ENCODE data around the gene LRP8. TPM values are rescaled to one million over a fixed set of nuclear protein-coding genes. Genes with fewer than 3 reads are reported as not detected.

The LRP8 gene
- total RNA-seq, 6 experiments from 2014 or later = 7.2 to 14.9 (median 13.0) TPM

DNA sequence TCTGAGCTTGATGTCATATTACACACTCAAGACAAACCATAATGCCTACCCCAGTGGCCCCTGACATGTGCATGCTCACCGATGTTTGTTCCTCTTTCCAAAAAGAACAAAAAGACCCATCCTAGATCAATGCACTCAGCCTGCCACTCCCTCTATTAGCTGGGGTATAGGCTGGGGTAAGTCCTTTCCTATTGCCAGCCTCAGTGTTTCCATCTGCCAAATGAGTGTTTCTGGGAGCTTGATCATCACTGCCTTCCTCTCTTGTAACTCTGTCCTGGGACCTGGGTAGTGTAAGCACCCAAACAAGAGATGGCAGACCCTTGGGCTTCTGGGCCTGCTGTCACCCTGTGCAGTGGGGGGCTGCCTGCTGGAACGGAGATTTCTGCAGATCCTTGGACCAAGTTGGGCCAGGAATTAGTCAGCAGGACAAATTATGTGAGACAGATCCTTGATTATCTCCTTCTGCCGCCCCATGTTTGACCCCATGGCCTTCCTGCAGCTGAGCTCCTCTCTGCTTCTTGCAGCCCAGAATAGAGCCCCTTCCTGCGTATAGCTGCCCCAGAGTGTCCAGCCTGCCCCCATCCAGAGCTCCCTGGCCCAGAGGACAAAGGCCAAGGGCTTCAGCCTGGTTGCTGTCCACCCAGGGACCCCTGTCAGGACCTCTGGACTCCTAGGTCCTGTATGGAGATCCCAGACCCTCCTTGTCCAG, 31.5 kb upstream of the LRP8 start:
- H3K4me1 Mint-ChIP-seq (ENCODE audit: low read depth) = no peaks in the 10 kb centered on the region
- TF ChIP-seq, protein P1, sequence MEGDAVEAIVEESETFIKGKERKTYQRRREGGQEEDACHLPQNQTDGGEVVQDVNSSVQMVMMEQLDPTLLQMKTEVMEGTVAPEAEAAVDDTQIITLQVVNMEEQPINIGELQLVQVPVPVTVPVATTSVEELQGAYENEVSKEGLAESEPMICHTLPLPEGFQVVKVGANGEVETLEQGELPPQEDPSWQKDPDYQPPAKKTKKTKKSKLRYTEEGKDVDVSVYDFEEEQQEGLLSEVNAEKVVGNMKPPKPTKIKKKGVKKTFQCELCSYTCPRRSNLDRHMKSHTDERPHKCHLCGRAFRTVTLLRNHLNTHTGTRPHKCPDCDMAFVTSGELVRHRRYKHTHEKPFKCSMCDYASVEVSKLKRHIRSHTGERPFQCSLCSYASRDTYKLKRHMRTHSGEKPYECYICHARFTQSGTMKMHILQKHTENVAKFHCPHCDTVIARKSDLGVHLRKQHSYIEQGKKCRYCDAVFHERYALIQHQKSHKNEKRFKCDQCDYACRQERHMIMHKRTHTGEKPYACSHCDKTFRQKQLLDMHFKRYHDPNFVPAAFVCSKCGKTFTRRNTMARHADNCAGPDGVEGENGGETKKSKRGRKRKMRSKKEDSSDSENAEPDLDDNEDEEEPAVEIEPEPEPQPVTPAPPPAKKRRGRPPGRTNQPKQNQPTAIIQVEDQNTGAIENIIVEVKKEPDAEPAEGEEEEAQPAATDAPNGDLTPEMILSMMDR (IDR thresholded peaks at IDR 0.05) = no peak
- H3K36me3 Mint-ChIP-seq (ENCODE audit: low read depth) = peaks cover 9% of the 10 kb centered on the region
- H3K4me3 Mint-ChIP-seq = no peak overlapping the region
- H3K27ac Mint-ChIP-seq = no peak overlapping the region
- DNase-seq = no peak
- H3K27me3 Mint-ChIP-seq (ENCODE audit: insufficient read depth) = peaks cover 15% of the 10 kb centered on the region
- H3K9me3 Mint-ChIP-seq = peaks cover 23% of the 10 kb centered on the region

DNA sequence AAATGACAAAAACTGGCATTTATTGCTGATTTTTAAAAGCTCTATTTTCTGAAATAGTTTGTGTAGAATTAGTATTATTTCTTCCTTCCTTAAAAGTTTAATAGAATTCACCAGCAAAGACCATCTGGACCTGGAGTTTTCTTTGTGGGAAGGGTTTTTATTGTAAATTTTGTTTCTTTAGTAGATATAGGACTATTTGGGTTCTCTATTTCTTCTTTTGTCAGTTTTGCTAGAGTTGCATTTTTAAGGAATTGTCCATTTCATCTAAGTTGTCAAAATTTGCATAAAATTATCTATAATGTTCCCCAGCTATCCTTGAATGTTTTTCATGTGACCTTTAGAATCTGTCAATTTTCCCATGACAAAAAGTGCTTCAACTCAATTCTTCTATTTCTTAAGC, 28.8 kb upstream of the LRP8 start:
- Mint-ChIP-seq H3K4me3 (no peak overlapping the region), H3K27me3 (ENCODE audit: insufficient read depth) (peaks cover 14% of the 10 kb centered on the region), H3K36me3 (ENCODE audit: low read depth) (peaks cover 9% of the 10 kb centered on the region), H3K27ac (no peak overlapping the region), H3K4me1 (ENCODE audit: low read depth) (no peaks in the 10 kb centered on the region), H3K9me3 (peaks cover 23% of the 10 kb centered on the region)
- TF ChIP-seq, protein P1 (IDR thresholded peaks at IDR 0.05) = no peak
- no peak for DNase-seq

DNA sequence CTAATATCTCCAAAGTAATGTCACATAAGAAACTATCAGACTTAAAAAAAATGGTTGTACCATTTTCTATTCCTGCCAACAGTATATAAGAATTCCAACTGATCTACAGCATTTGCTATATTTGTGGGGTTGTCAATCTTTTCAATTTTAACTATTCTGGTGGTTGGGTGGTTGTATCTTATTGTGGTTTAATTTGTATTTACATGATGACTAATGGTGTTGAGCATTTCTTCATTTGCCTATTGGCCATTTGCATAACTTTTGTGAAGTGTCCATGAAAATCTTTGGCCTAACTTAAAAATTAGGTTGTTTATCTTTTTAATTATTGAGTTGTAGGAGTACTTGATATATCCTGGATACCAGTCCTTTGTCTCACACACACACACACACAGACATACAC, 26.2 kb upstream of the LRP8 start:
- Mint-ChIP-seq H3K4me3 (no peak overlapping the region), H3K36me3 (ENCODE audit: low read depth) (peaks cover 9% of the 10 kb centered on the region), H3K27me3 (ENCODE audit: insufficient read depth) (peaks cover 15% of the 10 kb centered on the region), H3K4me1 (ENCODE audit: low read depth) (no peaks in the 10 kb centered on the region), H3K9me3 (peaks cover 23% of the 10 kb centered on the region), H3K27ac (no peak overlapping the region)
- TF ChIP-seq, protein P1 (IDR thresholded peaks at IDR 0.05) = no peak
- no peak for DNase-seq

DNA sequence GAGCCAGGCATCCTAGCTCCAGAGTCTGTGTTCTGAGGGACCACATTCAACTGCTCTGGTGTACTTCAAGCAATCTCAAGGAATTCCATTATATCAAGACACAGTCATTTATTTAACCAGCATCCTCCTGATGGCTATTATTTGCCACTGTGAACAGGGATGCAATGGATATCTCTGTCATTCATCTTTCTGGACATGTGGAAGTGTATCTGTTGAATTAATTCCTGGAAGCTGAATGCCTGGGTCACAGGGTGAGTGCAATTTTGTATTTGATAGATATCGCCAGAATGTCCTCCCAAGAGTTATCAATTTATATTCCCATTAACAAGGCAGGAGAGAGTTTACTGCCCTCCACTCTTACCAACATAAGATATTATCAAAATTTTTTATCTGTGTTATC, 24.7 kb upstream of the LRP8 start:
- no peak overlapping the region for H3K27ac Mint-ChIP-seq
- peaks cover 9% of the 10 kb centered on the region for H3K36me3 Mint-ChIP-seq (ENCODE audit: low read depth)
- peaks cover 16% of the 10 kb centered on the region for H3K9me3 Mint-ChIP-seq
- H3K4me3 Mint-ChIP-seq = no peak overlapping the region
- no peaks in the 10 kb centered on the region for H3K4me1 Mint-ChIP-seq (ENCODE audit: low read depth)
- TF ChIP-seq, protein P1 (IDR thresholded peaks at IDR 0.05) = no peak
- peaks cover 12% of the 10 kb centered on the region for H3K27me3 Mint-ChIP-seq (ENCODE audit: insufficient read depth)
- DNase-seq = no peak

DNA sequence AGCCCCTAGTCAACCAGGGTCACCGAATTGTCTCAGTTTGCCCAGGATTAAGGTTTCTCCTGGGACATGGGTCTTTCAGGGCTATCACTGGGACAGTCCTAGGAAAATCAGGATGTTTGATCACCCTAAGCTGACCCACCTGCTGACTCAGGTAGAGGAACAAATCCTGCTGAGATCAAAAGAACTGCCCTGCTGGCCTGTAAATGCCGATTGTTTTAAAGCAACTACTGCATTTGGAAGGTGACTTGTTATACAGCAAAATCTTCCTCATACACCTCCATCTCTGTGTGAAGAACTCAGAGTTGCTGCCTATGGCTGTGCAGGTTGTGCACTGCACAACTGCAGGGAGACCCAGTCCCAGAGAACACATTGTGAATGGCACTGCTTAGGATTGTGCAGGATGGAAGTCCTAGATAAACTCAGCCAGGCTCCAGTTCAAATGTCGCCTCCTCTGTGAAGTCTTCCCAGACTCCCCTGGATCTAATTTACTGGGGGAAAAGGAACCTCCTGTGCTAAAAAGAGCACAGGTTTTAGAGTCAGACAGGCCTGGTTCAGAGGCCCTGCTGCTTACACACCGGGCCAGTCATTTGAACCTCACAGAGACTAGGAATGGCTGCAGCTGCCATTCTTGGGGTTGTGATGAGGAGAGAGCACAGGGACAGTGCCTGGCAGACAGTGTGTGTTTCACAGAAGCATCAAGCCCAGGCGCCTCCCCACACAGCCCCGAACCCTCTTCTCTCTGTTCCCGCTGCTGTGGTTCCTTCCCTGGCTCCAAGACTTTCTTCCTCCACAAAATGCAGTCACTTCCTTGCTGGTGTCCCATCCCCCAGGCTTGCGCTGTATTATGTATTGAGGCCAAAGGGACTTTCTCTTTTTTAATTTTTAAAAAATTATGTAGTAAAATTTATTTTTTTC, 23.2 kb upstream of the LRP8 start:
- no peak for DNase-seq
- TF ChIP-seq, protein P1 (IDR thresholded peaks at IDR 0.05) = no peak
- peaks cover 4% of the 10 kb centered on the region; the same call in 1 of the 2 replicates for H3K9me3 Mint-ChIP-seq
- no peak overlapping the region for H3K4me3 Mint-ChIP-seq
- H3K4me1 Mint-ChIP-seq (ENCODE audit: low read depth) = no peaks in the 10 kb centered on the region
- H3K36me3 Mint-ChIP-seq (ENCODE audit: low read depth) = no peaks in the 10 kb centered on the region
- H3K27me3 Mint-ChIP-seq (ENCODE audit: insufficient read depth) = peaks cover 17% of the 10 kb centered on the region
- no peak overlapping the region for H3K27ac Mint-ChIP-seq

All from HFFc6 (cell line).